CD4-positive, alpha-beta T cell treated with Interleukin-21 for 1 hour (primary cell): ENCODE measurements around the gene SARS1.
A peak's percentile ranks its signal among the peaks of the same experiment; 100 is the strongest.

Source experiments
- DNase-seq: peaks from one replicate; pipeline ENCODE4 v3.0.0-alpha.2; 2020

Gene SARS1

GRCh38 chr1:109263597-109264378 is 50.1 kb downstream of the SARS1 start:
- DNase-seq: peak; percentile 73

- no peak for DNase-seq
These were observed 50.6 kb downstream of the SARS1 start for GRCh38 chr1:109264379-109264755.

GRCh38 chr1:109265016-109265415 is 51.3 kb downstream of the SARS1 start:
- DNase-seq: no peak

GRCh38 chr1:109265741-109266330 is 52.1 kb downstream of the SARS1 start:
- DNase-seq: no peak

- DNase-seq: no peak
These were observed 53.2 kb downstream of the SARS1 start for GRCh38 chr1:109266965-109267364.

- no peak for DNase-seq
These were observed 54.1 kb downstream of the SARS1 start for GRCh38 chr1:109267743-109268300.

GRCh38 chr1:109268431-109269211 is 54.9 kb downstream of the SARS1 start:
- no peak for DNase-seq

- DNase-seq: no peak
These were observed 55.7 kb downstream of the SARS1 start for GRCh38 chr1:109269212-109269980.

GRCh38 chr1:109269981-109270622 is 56.4 kb downstream of the SARS1 start:
- no peak for DNase-seq

- DNase-seq: no peak
These were observed 57.1 kb downstream of the SARS1 start for GRCh38 chr1:109270623-109271317.

GRCh38 chr1:109271458-109271857 is 57.7 kb downstream of the SARS1 start:
- no peak for DNase-seq

GRCh38 chr1:109272021-109272799 is 58.5 kb downstream of the SARS1 start:
- DNase-seq: no peak

GRCh38 chr1:109272831-109273547 is 59.3 kb downstream of the SARS1 start:
- no peak for DNase-seq

GRCh38 chr1:109273570-109274288 is 60.0 kb downstream of the SARS1 start:
- DNase-seq: no peak

- no peak for DNase-seq
These were observed 61.1 kb downstream of the SARS1 start for GRCh38 chr1:109274533-109275476.

- no peak for DNase-seq
These were observed 62.1 kb downstream of the SARS1 start for GRCh38 chr1:109275706-109276345.

GRCh38 chr1:109277434-109278204 is 63.9 kb downstream of the SARS1 start:
- peak; percentile 67 for DNase-seq
